Esophagus muscularis mucosa (tissue), 4 donors: Measurements from ENCODE around the gene CLEC4M.

Source experiments
- EP300 ChIP-seq: sonication (generic); formaldehyde crosslinking; IDR thresholded peaks from one replicate; pipeline ENCODE4 v1.6.1; 2017; ENCODE audit warnings: antibody characterized with exemption
- POLR2A ChIP-seq: fragments of 450-650 bp; IDR thresholded peaks from one replicate; pipeline ENCODE4 v1.6.1; 2017; ENCODE audit warnings: antibody characterized with exemption, moderate library complexity, mild to moderate bottlenecking, low read depth
- POLR2AphosphoS5 ChIP-seq, 2 donors: sonication (generic); formaldehyde crosslinking; IDR thresholded peaks; one replicate each; pipeline ENCODE4 v1.6.1; 2017; ENCODE audit warnings: antibody characterized with exemption in 2 of 2
- TF ChIP-seq, protein P1 (sequence below), 3 experiments: fragments of 200-600 bp in 2 of 3; fragments of 450-650 bp in 1 of 3; sonication (generic) in 2 of 3; IDR thresholded peaks; one replicate each; pipeline ENCODE4 v1.5.1; 2017 to 2019; ENCODE audit warnings: antibody characterized with exemption in 3 of 3, mild to moderate bottlenecking in 2 of 3, moderate library complexity in 1 of 3

DNA sequence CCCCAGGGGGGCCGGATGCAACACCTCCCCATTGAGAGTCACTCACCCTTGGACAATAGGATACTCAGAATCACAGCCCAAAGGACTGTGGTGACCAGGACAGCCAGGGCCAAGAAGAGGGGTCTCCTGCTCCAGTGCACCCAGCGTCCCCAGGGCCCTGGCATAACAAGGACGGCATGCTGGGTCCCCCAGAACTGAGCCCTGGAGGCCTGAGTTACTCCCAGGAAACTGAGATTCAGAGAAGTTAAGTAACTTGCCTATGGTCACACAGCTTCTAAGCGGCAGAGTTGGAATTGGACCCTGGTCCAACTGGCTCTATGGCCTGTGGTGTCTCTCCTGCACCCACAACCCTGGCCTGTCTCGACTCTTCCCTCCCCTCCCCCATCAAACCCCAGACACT, 31.4 kb upstream of the CLEC4M start:
- TF ChIP-seq, protein P1, sequence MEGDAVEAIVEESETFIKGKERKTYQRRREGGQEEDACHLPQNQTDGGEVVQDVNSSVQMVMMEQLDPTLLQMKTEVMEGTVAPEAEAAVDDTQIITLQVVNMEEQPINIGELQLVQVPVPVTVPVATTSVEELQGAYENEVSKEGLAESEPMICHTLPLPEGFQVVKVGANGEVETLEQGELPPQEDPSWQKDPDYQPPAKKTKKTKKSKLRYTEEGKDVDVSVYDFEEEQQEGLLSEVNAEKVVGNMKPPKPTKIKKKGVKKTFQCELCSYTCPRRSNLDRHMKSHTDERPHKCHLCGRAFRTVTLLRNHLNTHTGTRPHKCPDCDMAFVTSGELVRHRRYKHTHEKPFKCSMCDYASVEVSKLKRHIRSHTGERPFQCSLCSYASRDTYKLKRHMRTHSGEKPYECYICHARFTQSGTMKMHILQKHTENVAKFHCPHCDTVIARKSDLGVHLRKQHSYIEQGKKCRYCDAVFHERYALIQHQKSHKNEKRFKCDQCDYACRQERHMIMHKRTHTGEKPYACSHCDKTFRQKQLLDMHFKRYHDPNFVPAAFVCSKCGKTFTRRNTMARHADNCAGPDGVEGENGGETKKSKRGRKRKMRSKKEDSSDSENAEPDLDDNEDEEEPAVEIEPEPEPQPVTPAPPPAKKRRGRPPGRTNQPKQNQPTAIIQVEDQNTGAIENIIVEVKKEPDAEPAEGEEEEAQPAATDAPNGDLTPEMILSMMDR (IDR thresholded peaks at IDR 0.05): no peak
- TF ChIP-seq POLR2AphosphoS5 (IDR thresholded peaks at IDR 0.05) (no peak), POLR2A (no peak), EP300 (no peak)
